Stimulated activated CD8-positive, alpha-beta memory T cell treated with anti-CD3 and anti-CD28 coated beads, Interleukin-4, amount 100 ng/mL, for 1 hour (primary cell): ENCODE measurements around the gene ZBTB49.

Experiments used
- DNase-seq, 2 donors: peaks; one replicate each; pipeline ENCODE4 v3.0.0-alpha.2; 2020; ENCODE audit warnings: low read depth in 2 of 2, low spot score in 1 of 2

Gene ZBTB49

DNA sequence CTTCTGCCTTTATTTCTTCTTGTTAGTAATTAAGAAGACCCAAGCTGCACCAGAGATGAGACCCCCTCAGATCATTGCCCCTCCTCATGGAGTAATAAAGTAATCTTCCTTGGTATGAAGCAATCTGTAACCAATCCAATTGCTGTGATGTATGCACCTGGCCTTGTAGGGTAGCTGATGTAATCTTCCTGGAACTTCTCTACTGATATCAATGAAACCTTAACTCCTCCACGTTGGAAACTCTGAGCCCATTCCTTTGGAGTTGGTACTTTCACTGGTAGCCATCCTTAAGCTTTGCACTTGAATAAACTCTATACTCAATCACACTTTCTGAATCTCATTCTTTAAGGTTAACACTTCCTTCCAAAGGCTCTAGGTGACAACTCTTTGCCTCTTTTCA is 65.3 kb downstream of the ZBTB49 start:
- no peak for DNase-seq

- DNase-seq = no peak
These were observed 66.3 kb downstream of the ZBTB49 start for GRCh38 chr4:4356106-4357041.

- DNase-seq = no peak
These were observed 68.2 kb downstream of the ZBTB49 start for GRCh38 chr4:4358093-4358854.

DNA sequence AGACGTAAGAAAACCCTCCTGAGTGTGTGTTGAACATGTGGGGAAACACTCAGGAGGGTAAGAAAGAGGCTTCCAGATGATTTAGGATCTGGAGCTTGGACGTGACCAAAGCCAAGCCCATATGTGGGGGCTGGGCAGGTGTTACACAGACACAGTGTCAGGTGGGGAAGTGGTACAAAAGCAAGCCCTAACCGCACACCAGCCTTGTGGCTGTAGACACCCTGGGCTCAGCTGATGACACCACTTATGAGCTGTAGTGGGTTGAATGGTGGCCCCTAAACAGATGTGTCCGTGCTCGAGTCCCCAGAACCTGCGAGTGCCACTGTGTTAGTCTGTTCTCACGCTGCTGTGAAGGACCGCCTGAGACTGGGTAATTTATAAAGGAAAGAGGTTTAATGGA is 71.8 kb downstream of the ZBTB49 start:
- no peak for DNase-seq

GRCh38 chr4:4362991-4363697 is 73.1 kb downstream of the ZBTB49 start:
- no peak for DNase-seq

- no peak for DNase-seq
These were observed 74.0 kb downstream of the ZBTB49 start for GRCh38 chr4:4364061-4364460.

DNA sequence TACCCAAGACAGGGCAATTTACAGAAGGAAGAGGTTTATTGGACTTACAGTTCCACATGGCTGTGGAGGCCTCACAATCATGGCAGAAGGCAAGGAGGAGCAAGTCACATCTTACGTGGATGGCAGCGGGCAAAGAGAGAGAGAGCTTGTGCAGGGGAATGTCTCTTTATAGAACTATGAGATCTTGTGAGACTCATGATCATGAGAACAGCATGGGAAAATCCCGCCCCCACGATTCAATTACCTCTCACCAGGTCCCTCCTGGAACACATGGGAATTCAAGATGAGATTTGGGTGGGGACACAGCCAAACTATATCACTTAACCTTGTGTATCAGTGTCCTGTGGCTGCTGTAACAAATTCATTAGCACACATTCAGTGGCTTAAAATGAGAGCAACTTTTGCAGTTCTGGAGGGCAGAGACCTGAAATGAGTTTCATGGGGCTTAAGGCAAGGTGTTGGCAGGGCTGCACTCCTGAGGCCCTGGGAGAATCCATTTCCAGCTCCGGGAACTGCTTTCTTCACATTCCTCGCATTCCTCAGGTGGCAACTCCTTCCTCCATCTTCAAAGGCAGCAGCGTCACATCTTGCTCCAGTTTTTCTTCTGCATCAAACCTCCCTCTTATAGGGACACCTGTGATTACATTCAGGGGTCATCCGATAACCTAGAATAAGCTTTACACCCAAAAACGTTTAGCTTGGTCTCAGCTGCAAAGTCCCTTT is 74.6 kb downstream of the ZBTB49 start:
- DNase-seq = no peak

DNA sequence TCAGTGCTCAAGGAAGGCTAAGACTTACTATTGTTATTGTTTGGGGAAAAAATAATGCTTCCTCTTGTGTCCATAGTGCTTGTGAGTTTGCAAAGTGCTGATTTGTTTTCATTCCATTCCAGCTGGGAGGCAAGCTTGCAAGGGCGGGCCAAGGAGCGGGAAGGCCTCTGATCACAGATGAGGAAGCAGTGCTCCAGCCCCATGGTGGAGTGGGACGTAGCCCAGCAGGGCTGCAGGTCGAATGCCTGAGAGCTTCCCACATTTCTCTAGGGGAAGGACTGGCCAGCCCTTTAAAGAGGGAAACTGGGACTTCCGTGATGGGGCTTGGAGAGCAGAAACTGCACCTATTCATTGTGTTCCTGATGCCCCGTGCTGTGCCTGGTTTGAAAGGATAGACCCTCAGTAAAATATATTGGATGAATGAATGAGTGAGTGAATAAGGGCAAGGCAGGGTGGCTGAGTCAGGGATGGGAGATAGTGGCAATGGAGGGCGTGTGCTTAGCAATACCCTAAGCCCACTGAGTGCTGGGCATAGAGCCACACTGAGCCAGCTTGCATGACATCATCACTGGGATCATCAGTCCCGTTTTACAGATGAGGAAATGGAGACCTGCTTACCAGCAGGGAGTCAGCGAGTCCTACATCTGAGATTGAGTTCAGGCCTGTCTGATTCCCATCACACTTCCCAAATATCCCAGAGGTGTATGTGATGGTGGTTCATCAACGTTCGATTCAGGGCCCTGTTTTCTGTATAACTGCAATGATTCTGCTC is 78.9 kb downstream of the ZBTB49 start:
- DNase-seq = no peak
